Skeletal muscle tissue (tissue), 4 donors: ENCODE measurements around the gene TMEM120A. TPM values are rescaled to one million over a fixed set of nuclear protein-coding genes. Genes with fewer than 3 reads are reported as not detected.

Experiments
- H3K27ac ChIP-seq: one replicate; pipeline ENCODE4 v1.7.0; 2013; ENCODE audit warnings: mild to moderate bottlenecking, low read depth, low read length, inconsistent platforms
- H3K27me3 ChIP-seq, 3 donors: one replicate each; pipeline ENCODE4 v1.7.0; 2013; ENCODE audit warnings: low read length in 3 of 3; ENCODE audit not compliant: control insufficient read depth in 3 of 3, insufficient read depth in 3 of 3
- H3K36me3 ChIP-seq, 3 donors: one replicate each; pipeline ENCODE4 v1.7.0; 2013; ENCODE audit warnings: low read length in 3 of 3; ENCODE audit not compliant: control insufficient read depth in 3 of 3, insufficient read depth in 3 of 3
- H3K4me1 ChIP-seq, 3 donors: one replicate each; pipeline ENCODE4 v1.7.0; 2013; ENCODE audit warnings: low read length in 3 of 3, mild to moderate bottlenecking in 3 of 3; ENCODE audit not compliant: control insufficient read depth in 3 of 3, insufficient read depth in 3 of 3
- H3K4me3 ChIP-seq, 3 donors: one replicate each; pipeline ENCODE4 v1.7.0; 2013; ENCODE audit warnings: low read length in 3 of 3
- H3K9ac ChIP-seq, 3 donors: one replicate each; pipeline ENCODE4 v1.7.0; 2013; ENCODE audit warnings: low read length in 3 of 3, mild to moderate bottlenecking in 3 of 3, moderate library complexity in 2 of 3, low read depth in 1 of 3
- H3K9me3 ChIP-seq, 3 donors: one replicate each; pipeline ENCODE4 v1.7.0; 2013; ENCODE audit warnings: low read length in 3 of 3; ENCODE audit not compliant: control insufficient read depth in 3 of 3
- total RNA-seq: library from RNA; depleted of rRNA; stranded (reverse); fragments of >200 nt; gene quantifications from one replicate; pipeline ENCODE4 v1.2.3, GENCODE V29; 2014
- donor health status: Osteomylitis.

The TMEM120A gene
- total RNA-seq, 1 donor from 2014 or later = 35.5 TPM

DNA sequence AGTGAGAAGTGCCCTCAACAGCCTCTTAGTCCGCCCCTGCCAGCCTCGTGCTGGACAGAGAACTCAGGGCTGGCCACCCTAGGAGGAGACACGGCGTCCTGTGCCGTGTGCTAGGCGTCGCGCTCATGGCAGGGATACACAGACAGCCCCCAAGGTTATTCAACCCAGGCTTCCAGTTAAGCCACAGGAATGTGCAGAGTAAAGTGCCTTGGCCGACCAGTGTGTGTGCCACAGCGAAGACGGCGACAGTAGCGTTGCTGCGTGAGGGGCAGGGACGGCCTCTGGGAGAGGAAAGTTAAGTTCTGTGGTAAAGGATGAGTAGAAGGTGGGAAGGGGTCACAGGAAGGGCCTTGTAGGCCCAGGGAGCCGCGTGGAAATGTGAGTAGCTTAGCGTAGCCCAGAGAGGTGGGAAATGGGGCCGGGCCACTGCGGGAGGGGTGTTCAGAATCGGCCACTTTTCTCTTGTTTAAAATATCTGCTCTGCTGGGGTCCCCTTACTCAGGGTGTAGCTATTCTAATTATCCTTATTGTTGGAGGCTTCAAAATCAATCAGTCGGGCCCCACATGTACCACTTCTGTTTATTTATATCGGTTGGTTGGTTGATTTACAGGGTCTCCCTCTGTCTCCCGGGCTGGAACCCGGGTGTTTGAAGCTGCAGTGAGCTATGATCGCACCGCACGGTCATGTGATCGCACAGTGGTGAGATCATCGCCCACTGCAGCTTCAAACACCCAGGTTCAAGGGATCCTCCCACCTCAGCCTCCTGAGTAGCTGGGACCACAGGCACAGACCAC is 24.5 kb downstream of the TMEM120A start:
- H3K27ac ChIP-seq = peak overlapping the region; percentile 99
- peaks cover 62 to 70% (median 67%) of the 10 kb centered on the region in 3 donors for H3K4me1 ChIP-seq
- H3K9me3 ChIP-seq = no peaks in the 10 kb centered on the region
- H3K27me3 ChIP-seq = no peaks in the 10 kb centered on the region
- peak overlapping the region in 2 of 3 donors; percentile 45 to 60 for H3K9ac ChIP-seq
- peak overlapping the region in 2 of 3 donors; percentile 32 to 54 for H3K4me3 ChIP-seq
- peaks cover 2 to 4% (median 3%) of the 10 kb centered on the region in 3 donors for H3K36me3 ChIP-seq

DNA sequence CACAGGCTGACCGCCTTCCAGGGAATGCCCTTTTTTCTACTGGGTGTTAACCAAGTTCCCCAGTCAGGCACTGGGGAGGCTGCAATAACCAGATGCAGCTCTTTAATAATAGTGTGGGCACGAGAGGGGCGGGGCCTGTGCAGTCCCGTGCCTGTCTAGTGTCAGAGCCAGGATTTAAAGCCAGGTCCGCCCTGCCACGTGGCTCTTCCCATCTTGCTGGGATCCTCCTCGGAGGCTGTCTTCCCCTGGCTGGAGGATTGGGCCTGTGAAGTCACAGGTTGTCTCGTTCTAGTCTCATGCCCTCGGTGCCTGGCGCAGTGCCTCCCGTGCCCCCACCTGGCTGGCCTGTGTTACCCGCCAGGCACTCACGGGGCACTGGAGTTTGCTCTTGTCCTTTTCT is 25.2 kb downstream of the TMEM120A start:
- Histone ChIP-seq H3K4me1 (peaks cover 62 to 70% (median 68%) of the 10 kb centered on the region in 3 donors), H3K9ac (peak overlapping the region; percentile 40 to 64 (median 50)), H3K4me3 (peak overlapping the region; percentile 3 to 54 (median 32)), H3K27me3 (no peaks in the 10 kb centered on the region), H3K27ac (peak overlapping the region; percentile 99), H3K9me3 (no peaks in the 10 kb centered on the region), H3K36me3 (peaks cover 2 to 4% (median 3%) of the 10 kb centered on the region in 3 donors)

DNA sequence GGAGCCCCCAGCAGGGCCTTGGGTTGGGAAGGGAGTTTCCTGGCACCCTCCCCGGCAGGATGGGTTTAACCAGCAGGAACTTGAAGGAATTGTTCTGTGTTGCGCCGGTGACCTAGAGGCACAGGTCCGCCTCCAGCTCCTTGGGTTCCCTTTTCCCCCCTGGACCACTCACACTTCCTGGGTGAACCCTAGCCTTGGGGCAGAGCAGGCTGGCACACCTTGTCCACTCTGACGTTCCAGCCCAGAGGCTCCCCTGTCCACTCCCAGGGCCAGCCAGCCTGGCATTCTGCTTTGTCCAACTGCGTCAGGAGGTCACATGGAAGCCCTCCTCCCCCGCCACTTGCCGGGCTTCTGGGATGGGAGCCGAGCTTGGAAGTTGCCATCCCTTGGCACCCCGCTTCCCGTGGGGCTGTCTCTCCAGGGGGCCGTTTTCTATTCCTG is 25.8 kb downstream of the TMEM120A start:
- no peaks in the 10 kb centered on the region for H3K9me3 ChIP-seq
- H3K9ac ChIP-seq = peak overlapping the region; percentile 40 to 64 (median 50)
- H3K4me3 ChIP-seq = peak overlapping the region; percentile 32 to 54 (median 43)
- peaks cover 0 to 2% (median 0%) of the 10 kb centered on the region in 3 donors for H3K36me3 ChIP-seq
- H3K27me3 ChIP-seq = no peaks in the 10 kb centered on the region
- H3K4me1 ChIP-seq = peaks cover 62 to 72% (median 69%) of the 10 kb centered on the region in 3 donors
- peak overlapping the region; percentile 99 for H3K27ac ChIP-seq

DNA sequence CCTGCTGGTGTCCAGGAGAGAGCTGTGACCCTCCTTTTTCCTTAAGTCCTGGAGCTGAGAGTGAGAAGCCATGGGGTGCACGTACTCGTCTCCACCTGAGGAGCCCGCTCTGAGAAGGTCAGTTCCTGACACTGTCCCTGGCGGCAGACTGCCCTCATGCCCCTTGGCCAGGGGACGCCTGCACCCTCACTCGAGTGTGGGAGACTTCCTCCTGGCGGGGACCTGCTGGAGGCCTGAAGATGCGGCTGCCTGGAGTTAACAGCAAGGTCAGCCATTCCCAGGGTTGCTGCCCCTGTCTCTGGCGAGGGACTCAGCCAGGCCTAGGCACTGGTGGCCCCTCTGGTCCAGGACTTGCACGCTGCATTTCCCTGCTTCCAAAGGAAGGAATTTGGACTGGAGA is 26.4 kb downstream of the TMEM120A start:
- Histone ChIP-seq H3K9me3 (no peaks in the 10 kb centered on the region), H3K27ac (peak overlapping the region; percentile 99), H3K36me3 (peaks cover 0 to 2% (median 0%) of the 10 kb centered on the region in 3 donors), H3K4me1 (peaks cover 67 to 77% (median 75%) of the 10 kb centered on the region in 3 donors), H3K27me3 (no peaks in the 10 kb centered on the region), H3K4me3 (peak overlapping the region; percentile 30 to 54 (median 43)), H3K9ac (peak overlapping the region in 2 of 3 donors; percentile 64 to 83)

DNA sequence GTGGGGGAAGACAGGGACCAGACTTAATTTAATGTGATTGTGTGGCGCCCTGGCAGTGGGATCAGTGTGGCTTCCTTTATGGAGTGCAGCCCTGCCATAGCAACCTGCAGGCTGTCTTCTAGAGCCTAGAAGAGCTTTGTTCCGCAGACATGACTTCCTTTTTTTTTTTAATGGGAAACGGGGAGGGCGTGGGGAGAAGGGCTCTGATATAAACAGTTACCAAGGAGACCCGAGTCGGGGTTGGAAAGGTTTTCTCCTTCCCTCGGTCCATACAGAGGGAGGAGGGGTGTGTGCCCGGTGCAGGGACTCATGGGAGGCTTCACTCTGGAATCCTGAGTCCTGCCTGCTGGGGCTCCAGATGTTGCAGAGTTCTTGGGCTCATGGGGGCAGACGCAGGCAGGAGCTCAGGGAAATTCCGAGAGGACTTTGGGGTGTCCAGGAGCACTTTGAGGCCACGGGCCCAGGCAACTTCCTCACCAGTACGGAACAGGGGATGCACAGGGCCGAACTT is 26.9 kb downstream of the TMEM120A start:
- Histone ChIP-seq H3K9ac (peak overlapping the region in 2 of 3 donors; percentile 81 to 83), H3K4me1 (peaks cover 71 to 80% (median 78%) of the 10 kb centered on the region in 3 donors), H3K4me3 (peak overlapping the region in 2 of 3 donors; percentile 54 to 74)

DNA sequence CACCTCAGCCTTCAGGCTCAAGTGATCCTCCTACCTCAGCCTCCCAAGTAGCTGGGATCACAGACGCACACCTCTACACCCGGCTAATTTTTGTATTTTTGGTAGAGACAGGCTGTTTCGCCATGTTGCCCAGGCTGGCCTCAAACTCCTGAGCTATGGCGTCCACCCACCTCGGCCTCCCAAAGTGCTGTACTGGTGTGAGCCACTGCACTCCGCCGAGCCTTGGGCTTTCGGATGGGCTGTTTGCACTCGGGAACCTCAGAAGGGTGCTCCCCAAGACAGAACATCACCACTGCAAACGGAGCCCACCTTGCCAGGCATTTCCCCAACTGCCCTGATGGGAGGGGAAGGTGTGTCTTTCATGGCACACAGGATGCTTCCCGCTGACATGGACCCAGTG is 27.3 kb downstream of the TMEM120A start:
- Histone ChIP-seq H3K9ac (peak overlapping the region in 2 of 3 donors; percentile 81 to 83), H3K9me3 (no peaks in the 10 kb centered on the region), H3K4me3 (peak overlapping the region; percentile 22 to 74 (median 45)), H3K27me3 (no peaks in the 10 kb centered on the region), H3K36me3 (peaks cover 0 to 2% (median 0%) of the 10 kb centered on the region in 3 donors), H3K27ac (peak overlapping the region; percentile 99), H3K4me1 (peaks cover 71 to 80% (median 78%) of the 10 kb centered on the region in 3 donors)

More for the DNA sequence above, 26.9 kb downstream of the TMEM120A start:
- Histone ChIP-seq H3K27ac (peak overlapping the region; percentile 99), H3K9me3 (no peaks in the 10 kb centered on the region), H3K27me3 (no peaks in the 10 kb centered on the region), H3K36me3 (peaks cover 0 to 2% (median 0%) of the 10 kb centered on the region in 3 donors)

DNA sequence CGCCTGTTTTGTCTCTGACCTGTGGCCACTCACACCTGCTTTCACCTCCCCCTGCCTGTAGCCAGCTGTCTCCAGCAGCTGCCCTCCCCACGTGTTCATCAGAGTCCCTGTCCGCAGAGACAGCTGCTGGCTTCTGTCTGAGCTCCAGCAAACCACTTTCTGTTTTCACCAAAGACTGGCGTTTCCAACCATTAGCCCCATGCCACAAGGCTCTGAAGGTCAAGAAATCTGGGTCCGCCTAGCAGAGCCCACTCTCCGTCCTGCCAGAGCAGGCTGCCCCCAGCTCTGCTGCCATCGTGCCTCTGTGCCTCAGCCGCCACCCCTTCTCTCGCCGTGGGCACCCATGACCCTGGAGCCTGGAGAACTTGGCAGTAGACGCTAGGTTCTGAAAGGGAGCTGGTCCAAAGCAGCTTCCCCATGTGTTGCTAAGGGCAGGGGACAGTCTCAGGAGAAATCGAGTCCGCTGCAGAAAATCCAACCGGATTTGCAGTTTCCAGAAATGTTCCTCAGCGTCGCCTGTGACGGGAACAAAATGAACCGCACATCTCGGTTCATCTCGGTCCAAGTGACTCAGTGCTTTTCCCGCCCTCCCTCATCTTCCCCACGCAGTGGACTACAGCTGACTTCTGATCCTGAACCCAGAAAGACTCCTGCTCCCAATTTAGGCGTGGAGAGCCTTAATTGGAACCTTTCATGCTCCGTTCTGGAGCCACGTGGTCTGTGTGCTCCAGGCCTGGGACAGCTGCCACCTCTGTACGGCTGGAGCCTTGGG is 28.0 kb downstream of the TMEM120A start:
- peak overlapping the region; percentile 73 to 75 (median 74) for H3K4me3 ChIP-seq
- H3K36me3 ChIP-seq = peaks cover 0 to 2% (median 0%) of the 10 kb centered on the region in 3 donors
- no peaks in the 10 kb centered on the region for H3K9me3 ChIP-seq
- peak overlapping the region; percentile 77 to 83 (median 81) for H3K9ac ChIP-seq
- H3K27ac ChIP-seq = peak overlapping the region; percentile 99
- peaks cover 67 to 78% (median 76%) of the 10 kb centered on the region in 3 donors for H3K4me1 ChIP-seq
- H3K27me3 ChIP-seq = no peaks in the 10 kb centered on the region

DNA sequence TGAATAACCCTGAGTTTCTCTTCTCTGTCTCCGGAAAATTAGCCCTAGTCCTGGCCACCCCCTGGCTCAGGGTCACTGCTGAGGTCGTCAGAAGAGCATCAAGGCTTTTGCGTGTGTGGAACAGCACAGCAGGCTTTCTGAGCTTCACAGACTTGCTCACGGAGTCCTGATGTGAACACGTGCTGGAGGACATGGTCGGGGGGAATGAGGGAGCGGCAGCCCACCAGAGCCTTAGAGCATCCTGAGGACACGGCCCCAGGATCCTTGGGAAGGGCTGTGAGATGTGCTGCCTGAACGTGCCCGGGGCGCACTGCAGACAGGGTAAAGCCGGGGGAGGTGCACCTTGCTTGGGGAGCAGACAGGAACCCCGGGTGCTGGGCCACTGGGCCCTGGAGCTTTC is 28.8 kb downstream of the TMEM120A start:
- Histone ChIP-seq H3K27me3 (no peaks in the 10 kb centered on the region), H3K27ac (peak overlapping the region; percentile 99), H3K4me3 (peak overlapping the region; percentile 73 to 75 (median 74)), H3K36me3 (peaks cover 0 to 2% (median 0%) of the 10 kb centered on the region in 3 donors), H3K9ac (peak overlapping the region; percentile 77 to 83 (median 81)), H3K4me1 (peaks cover 66 to 76% (median 73%) of the 10 kb centered on the region in 3 donors), H3K9me3 (no peaks in the 10 kb centered on the region)

DNA sequence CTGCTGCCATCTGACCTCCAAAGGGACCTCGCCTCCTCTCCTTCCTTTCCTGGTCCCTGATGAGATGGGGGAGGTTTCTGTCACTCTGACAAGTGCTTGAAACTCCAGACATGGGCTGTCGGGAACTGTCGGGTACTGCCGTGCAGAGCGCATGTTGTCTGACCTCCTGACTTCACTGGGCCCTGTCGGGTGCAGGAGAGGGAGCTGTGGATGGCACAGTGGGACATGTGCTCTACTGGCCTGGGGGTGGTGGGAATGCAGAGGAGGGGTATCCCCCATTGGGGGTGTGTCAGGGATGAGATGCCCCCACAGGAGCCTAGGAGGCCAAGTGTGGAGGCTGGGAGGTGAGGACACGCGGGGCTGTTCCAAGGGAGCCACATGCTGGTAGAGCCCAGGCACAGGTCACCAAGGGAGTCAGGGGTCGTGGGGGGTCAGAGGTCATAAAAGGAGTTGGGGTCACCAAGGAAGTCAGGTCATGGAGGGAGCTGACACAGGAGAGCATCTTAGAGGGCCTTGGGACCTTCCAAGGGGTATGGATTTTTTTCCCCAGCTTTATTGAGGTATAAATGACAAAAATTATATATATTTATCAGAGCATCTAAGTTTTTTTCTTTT is 30.9 kb downstream of the TMEM120A start:
- Histone ChIP-seq H3K36me3 (peaks cover 0 to 2% (median under 1%) of the 10 kb centered on the region in 3 donors), H3K9me3 (no peaks in the 10 kb centered on the region), H3K27me3 (no peaks in the 10 kb centered on the region), H3K27ac (peak overlapping the region; percentile 82), H3K9ac (peak overlapping the region; percentile 10 to 68 (median 45)), H3K4me3 (peak overlapping the region in 1 of 3 donors; percentile 22), H3K4me1 (peaks cover 54 to 59% (median 58%) of the 10 kb centered on the region in 3 donors)
